Measurements from ENCODE around the gene LRIG1.

LRIG1 gene

DNA sequence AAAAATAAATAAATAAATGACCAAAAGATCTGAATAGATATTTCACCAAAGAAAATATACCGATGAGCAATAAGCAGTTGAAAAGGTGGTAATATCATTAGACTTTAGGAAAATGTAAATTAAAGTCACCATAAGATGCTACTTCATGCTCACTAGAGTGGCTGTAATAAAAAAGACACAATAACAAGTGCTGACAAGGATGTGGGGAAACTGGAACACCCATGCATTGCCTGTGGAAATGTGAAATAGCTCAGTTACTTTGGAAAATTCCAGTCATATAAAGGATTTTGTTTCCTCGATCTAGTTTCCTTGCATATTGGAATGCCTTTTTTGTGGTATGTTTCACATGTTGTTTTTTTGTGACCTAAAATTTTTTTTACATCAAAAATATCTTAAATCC is 36.0 kb upstream of the LRIG1 start:
- TF ChIP-seq CTCF (IDR thresholded peaks at IDR 0.05): no peak
- H3K27ac ChIP-seq: no peak overlapping the region
- H3K4me3 ChIP-seq: no peak overlapping the region
- no peak for DNase-seq (ENCODE audit: low spot score)

GRCh38 chr3:66534304-66534845 is 33.6 kb upstream of the LRIG1 start:
- H3K4me3 ChIP-seq: no peak overlapping the region
- TF ChIP-seq CTCF (IDR thresholded peaks at IDR 0.05): no peak
- H3K27ac ChIP-seq: no peak overlapping the region
- no peak for DNase-seq (ENCODE audit: low spot score)

DNA sequence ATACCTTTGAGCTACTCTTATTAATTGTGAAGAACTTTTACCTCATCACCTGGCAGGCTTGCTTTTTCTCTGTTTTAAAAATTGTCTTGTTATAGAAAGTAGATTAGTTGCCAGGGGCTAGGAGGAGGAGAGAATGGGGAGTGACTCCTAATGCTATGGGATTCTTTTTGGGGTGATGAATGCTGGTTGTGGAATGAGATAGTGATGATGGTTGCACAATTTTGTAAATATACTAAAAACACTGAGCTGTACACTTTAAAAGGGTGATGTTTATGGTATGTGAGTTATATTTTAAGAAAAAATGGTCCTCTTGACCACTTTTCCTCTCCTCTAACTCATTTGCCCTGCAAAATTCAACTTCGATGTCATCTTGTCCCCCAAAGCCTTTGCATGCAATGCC is 31.8 kb upstream of the LRIG1 start:
- H3K27ac ChIP-seq: no peak overlapping the region
- DNase-seq (ENCODE audit: low spot score): no peak
- TF ChIP-seq CTCF (IDR thresholded peaks at IDR 0.05): no peak
- H3K4me3 ChIP-seq: no peak overlapping the region

DNA sequence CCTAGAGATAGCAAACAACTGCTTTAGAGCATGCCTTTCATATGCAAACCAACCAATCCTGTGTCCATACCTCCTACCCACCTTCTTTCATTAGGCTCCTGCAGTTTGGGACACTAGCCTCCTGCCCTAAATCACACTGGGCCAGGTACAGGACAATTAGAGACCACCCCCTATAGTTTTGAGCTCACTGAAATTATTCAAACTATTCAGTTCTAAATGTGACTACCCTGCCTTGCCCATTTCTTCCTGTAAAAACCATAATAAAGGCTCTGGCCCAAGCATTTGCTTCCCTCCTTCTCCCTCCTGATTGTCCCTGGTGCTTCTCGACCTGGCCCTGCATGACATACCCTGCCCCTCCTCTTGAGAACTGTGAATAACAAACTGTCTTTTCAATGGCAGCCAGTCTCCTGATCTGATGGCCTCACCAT is 31.4 kb upstream of the LRIG1 start:
- Histone ChIP-seq H3K27ac (no peak overlapping the region), H3K4me3 (no peak overlapping the region)
- TF ChIP-seq CTCF (IDR thresholded peaks at IDR 0.05): no peak
- no peak for DNase-seq (ENCODE audit: low spot score)

DNA sequence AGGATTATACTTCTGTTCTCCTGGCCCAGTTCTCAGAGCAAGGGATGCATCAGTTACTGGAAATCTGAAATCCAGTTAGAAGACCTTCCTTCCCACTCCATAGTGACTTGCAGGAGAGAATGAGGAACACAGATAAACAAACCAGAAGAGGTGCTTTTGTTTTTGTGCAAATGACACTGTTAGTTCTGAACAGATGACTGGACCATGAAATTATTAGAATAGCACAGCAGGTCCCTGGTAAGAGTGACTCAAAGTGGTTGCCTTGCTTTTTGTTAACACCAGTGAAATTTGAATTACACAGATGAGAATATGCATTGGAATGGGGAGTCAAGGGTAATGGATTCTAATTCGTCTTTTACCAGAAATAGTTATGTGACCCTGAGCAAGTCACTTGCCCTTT is 30.4 kb upstream of the LRIG1 start:
- Histone ChIP-seq H3K4me3 (no peak overlapping the region), H3K27ac (no peak overlapping the region)
- TF ChIP-seq CTCF (IDR thresholded peaks at IDR 0.05): no peak
- DNase-seq (ENCODE audit: low spot score): no peak

GRCh38 chr3:66527246-66527645 is 26.4 kb upstream of the LRIG1 start:
- Histone ChIP-seq H3K27ac (no peak overlapping the region), H3K4me3 (no peak overlapping the region)
- DNase-seq (ENCODE audit: low spot score): no peak
- TF ChIP-seq CTCF (IDR thresholded peaks at IDR 0.05): no peak

DNA sequence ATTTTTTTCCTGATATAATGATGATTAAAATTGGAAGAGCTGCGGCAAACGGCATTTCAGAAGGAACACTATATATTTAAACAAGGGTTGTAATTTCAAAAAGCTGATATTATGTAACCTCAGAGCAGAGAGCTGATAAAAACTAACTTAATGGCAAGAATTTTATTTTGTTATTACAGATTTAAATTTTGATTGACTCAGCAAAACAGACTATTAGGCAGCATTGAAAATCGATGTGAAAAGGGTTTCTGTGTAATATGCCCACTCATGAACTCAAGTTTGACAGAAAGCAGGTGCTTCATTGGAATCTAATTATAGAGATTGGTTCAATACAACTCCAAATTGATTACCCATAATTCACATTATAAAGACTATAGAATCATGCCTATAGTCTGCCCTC is 24.9 kb upstream of the LRIG1 start:
- TF ChIP-seq CTCF (IDR thresholded peaks at IDR 0.05): no peak
- no peak for DNase-seq (ENCODE audit: low spot score)
- no peak overlapping the region for H3K27ac ChIP-seq

More for the DNA sequence above, 24.9 kb upstream of the LRIG1 start:
- no peak overlapping the region for H3K4me3 ChIP-seq

All from coronary artery (tissue), 2 donors.